ENCODE results near the gene FFAR4.

Gene FFAR4

GRCh38 chr10:93620925-93621324 lies 54.5 kb downstream of the FFAR4 start:
- DNase-seq (ENCODE audit: low read depth): no peak
- no peak overlapping the region for H3K4me3 ChIP-seq (replicated peaks; ENCODE audit: low read depth, low read length)
- no peak for TF ChIP-seq CTCF (IDR thresholded peaks at IDR 0.05; ENCODE audit: low read length, missing control alignments)

GRCh38 chr10:93622942-93623341 lies 56.5 kb downstream of the FFAR4 start:
- no peak for TF ChIP-seq CTCF (IDR thresholded peaks at IDR 0.05; ENCODE audit: low read length, missing control alignments)
- no peak for DNase-seq (ENCODE audit: low read depth)

GRCh38 chr10:93628858-93629257 lies 62.4 kb downstream of the FFAR4 start:
- H3K4me3 ChIP-seq (replicated peaks; ENCODE audit: low read depth, low read length): no peak overlapping the region
- no peak for DNase-seq (ENCODE audit: low read depth)

More at GRCh38 chr10:93622942-93623341, 56.5 kb downstream of the FFAR4 start:
- H3K4me3 ChIP-seq (replicated peaks; ENCODE audit: low read depth, low read length): no peak overlapping the region

GRCh38 chr10:93629647-93630305 lies 63.3 kb downstream of the FFAR4 start:
- no peak for DNase-seq (ENCODE audit: low read depth)
- TF ChIP-seq CTCF (IDR thresholded peaks at IDR 0.05; ENCODE audit: low read length, missing control alignments): no peak
- H3K4me3 ChIP-seq (replicated peaks; ENCODE audit: low read depth, low read length): no peak overlapping the region

More at GRCh38 chr10:93628858-93629257, 62.4 kb downstream of the FFAR4 start:
- TF ChIP-seq CTCF (IDR thresholded peaks at IDR 0.05; ENCODE audit: low read length, missing control alignments): no peak

- TF ChIP-seq CTCF (IDR thresholded peaks at IDR 0.05; ENCODE audit: low read length, missing control alignments): no peak
- DNase-seq (ENCODE audit: low read depth): no peak
- no peak overlapping the region for H3K4me3 ChIP-seq (replicated peaks; ENCODE audit: low read depth, low read length)
Measured at GRCh38 chr10:93630625-93631557, 64.4 kb downstream of the FFAR4 start.

All from fibroblast of pulmonary artery (primary cell).